HepG2 (cell line): ENCODE results near the gene CALR. TPM values are rescaled to one million over a fixed set of nuclear protein-coding genes. Genes with fewer than 3 reads are reported as not detected.
A peak's percentile ranks its signal among the peaks of the same experiment; 100 is the strongest.

ENCODE experiments used
- ATF6 ChIP-seq: sonication (generic); formaldehyde crosslinking; conservative IDR thresholded peaks from 2 replicates; pipeline ENCODE4 v1.4.0; 2020; ENCODE audit warnings: missing genetic modification reagents
- BORCS8-MEF2B ChIP-seq: sonication (generic); formaldehyde crosslinking; IDR thresholded peaks from 2 replicates; pipeline ENCODE4 v1.8.0; 2022; ENCODE audit warnings: mild to moderate bottlenecking, missing genetic modification reagents
- ELF1 ChIP-seq: sonication (generic); formaldehyde crosslinking; IDR thresholded peaks from 2 replicates; pipeline ENCODE4 v1.4.0; 2020; ENCODE audit warnings: missing genetic modification reagents
- HNF1B ChIP-seq: sonication (generic); formaldehyde crosslinking; IDR thresholded peaks from 2 replicates; pipeline ENCODE4 v1.5.1; 2020; ENCODE audit warnings: mild to moderate bottlenecking, moderate library complexity, missing genetic modification reagents
- MIER3 ChIP-seq: IDR thresholded peaks from 2 replicates; pipeline ENCODE4 v1.6.1; 2016; ENCODE audit warnings: missing compliant biosample characterization, borderline replicate concordance
- MLX ChIP-seq: IDR thresholded peaks from 2 replicates; pipeline ENCODE4 v1.6.1; 2016
- NFE2L2 ChIP-seq: fragments of 150-350 bp; IDR thresholded peaks from 2 replicates; pipeline ENCODE4 v1.6.1; 2014; ENCODE audit warnings: low read length
- RERE ChIP-seq: IDR thresholded peaks from 2 replicates; pipeline ENCODE4 v1.6.1; 2016; ENCODE audit warnings: low read depth, missing genetic modification reagents, missing compliant biosample characterization
- THRA ChIP-seq: sonication (generic); formaldehyde crosslinking; IDR thresholded peaks from 2 replicates; pipeline ENCODE4 v1.4.0; 2020; ENCODE audit warnings: missing genetic modification reagents, borderline replicate concordance
- ZBTB38 ChIP-seq: sonication (generic); formaldehyde crosslinking; IDR thresholded peaks from 2 replicates; pipeline ENCODE4 v1.5.1; 2020; ENCODE audit warnings: mild to moderate bottlenecking, missing genetic modification reagents
- ZHX1 ChIP-seq: sonication (generic); formaldehyde crosslinking; IDR thresholded peaks from 2 replicates; pipeline ENCODE4 v1.8.1; 2022; ENCODE audit warnings: low read depth, mild to moderate bottlenecking, missing genetic modification reagents
- ZSCAN25 ChIP-seq: sonication (generic); formaldehyde crosslinking; IDR thresholded peaks from 2 replicates; pipeline ENCODE4 v1.8.0; 2022; ENCODE audit warnings: mild to moderate bottlenecking, missing genetic modification reagents
- polyA plus RNA-seq, 8 experiments: library from polyadenylated mRNA; depleted of rRNA in 3 of 8; stranded (reverse) in 7 of 8; unstranded in 1 of 8; fragments of >200 nt; fragmentation: Illumina TruSeq in 4 of 8; extraction: Trizol in 4 of 8; gene quantifications; 2 replicates each; pipeline versions ENCODE4 v1.2.1 to v1.2.3, GENCODE V29; 2011 to 2016; ENCODE audit warnings: low read depth in 4 of 8, missing spikeins in 1 of 8, mixed read lengths in 1 of 8; ENCODE audit not compliant: insufficient read depth in 1 of 8
- total RNA-seq, 5 experiments: library from RNA; depleted of rRNA; stranded (reverse); fragments of >200 nt; fragmentation: Illumina TruSeq; extraction: Trizol; gene quantifications; 2 replicates each; pipeline ENCODE4 v1.2.3, GENCODE V29; 2016; ENCODE audit warnings: low read depth in 1 of 5

The CALR gene
- total and polyA plus RNA-seq, 2 of the 13 experiments (the other 11 are each of a cell fraction or from before 2014, with no cell fraction given): 898 to 934 TPM

GRCh38 chr19:12938779-12939601 lies 581 bp downstream of the CALR start (continued):
- TF ChIP-seq ATF6: no peak
- TF ChIP-seq NFE2L2: no peak
- TF ChIP-seq ZSCAN25 (CRISPR knock-in tag): peak; percentile 35; the same call in 1 of the 2 replicates
- TF ChIP-seq BORCS8-MEF2B (CRISPR knock-in tag): 0 out of 2 replicates have a peak, but pooled peaks have one; percentile 15
- TF ChIP-seq ELF1 (CRISPR knock-in tag): no peak
- TF ChIP-seq ZHX1: no peak
- no peak for TF ChIP-seq MIER3
- no peak for TF ChIP-seq MLX (CRISPR knock-in tag)
- TF ChIP-seq RERE (CRISPR knock-in tag): no peak
- no peak for TF ChIP-seq THRA (CRISPR knock-in tag)
- no peak for TF ChIP-seq ZBTB38
- TF ChIP-seq HNF1B (CRISPR knock-in tag): 0 out of 2 replicates have a peak, but pooled peaks have one; percentile 24
